ENCODE measurements around the gene DDX41. TPM values are rescaled to one million over a fixed set of nuclear protein-coding genes. Genes with fewer than 3 reads are reported as not detected.

Gene DDX41
- total and polyA plus RNA-seq, 2 donors (not counting 3 experiments of a cell fraction or from before 2014, with no cell fraction given): 103 to 118 TPM

DNA sequence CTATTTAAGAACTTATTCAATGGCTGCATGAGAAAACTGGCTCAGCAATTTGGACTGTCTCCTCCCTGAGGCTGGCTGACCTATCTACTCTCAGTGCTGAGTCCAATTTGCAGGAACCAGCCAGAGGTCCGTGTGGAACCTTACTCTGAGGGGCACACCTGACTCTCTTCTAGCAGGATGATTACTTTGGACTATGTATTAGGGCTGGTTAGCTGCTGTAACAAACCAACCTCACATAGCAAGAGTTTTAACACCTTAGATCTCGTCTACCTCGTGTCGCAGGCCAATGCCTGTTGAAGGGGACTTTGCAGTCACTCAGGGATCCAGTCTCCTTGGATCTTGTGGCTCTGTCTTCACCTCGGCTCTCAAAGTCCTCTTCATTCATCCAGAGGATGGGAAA, 41.0 kb upstream of the DDX41 start:
- TF ChIP-seq FOS (IDR thresholded peaks at IDR 0.05; ENCODE audit: borderline replicate concordance, insufficient read depth, low read length) (no peak), EZH2 (IDR thresholded peaks at IDR 0.05; ENCODE audit: borderline replicate concordance, low read depth, low read length, severe bottlenecking) (no peak), POLR2AphosphoS5 (IDR thresholded peaks at IDR 0.05; ENCODE audit: insufficient read depth, low read depth, low read length) (no peak), GATA2 (IDR thresholded peaks at IDR 0.05; ENCODE audit: insufficient read depth, insufficient read length, low read depth, low read length) (no peak), POLR2A (IDR thresholded peaks at IDR 0.05; ENCODE audit: low read depth, low read length) (no peak), MYC (IDR thresholded peaks at IDR 0.05; ENCODE audit: low read depth, low read length) (no peak), JUN (IDR thresholded peaks at IDR 0.05; ENCODE audit: borderline replicate concordance, insufficient read depth, insufficient read length, low read depth) (no peak)
- TF ChIP-seq, protein P1, sequence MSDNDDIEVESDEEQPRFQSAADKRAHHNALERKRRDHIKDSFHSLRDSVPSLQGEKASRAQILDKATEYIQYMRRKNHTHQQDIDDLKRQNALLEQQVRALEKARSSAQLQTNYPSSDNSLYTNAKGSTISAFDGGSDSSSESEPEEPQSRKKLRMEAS (IDR thresholded peaks at IDR 0.05; ENCODE audit: insufficient read depth, insufficient read length): no peak
- TF ChIP-seq, protein P2, sequence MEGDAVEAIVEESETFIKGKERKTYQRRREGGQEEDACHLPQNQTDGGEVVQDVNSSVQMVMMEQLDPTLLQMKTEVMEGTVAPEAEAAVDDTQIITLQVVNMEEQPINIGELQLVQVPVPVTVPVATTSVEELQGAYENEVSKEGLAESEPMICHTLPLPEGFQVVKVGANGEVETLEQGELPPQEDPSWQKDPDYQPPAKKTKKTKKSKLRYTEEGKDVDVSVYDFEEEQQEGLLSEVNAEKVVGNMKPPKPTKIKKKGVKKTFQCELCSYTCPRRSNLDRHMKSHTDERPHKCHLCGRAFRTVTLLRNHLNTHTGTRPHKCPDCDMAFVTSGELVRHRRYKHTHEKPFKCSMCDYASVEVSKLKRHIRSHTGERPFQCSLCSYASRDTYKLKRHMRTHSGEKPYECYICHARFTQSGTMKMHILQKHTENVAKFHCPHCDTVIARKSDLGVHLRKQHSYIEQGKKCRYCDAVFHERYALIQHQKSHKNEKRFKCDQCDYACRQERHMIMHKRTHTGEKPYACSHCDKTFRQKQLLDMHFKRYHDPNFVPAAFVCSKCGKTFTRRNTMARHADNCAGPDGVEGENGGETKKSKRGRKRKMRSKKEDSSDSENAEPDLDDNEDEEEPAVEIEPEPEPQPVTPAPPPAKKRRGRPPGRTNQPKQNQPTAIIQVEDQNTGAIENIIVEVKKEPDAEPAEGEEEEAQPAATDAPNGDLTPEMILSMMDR (IDR thresholded peaks at IDR 0.05; ENCODE audit: extremely low read depth in 1 of 2, insufficient read depth in 1 of 2, low read depth in 1 of 2, low read length in 2 of 2): no peak
- ChIA-PET POLR2A (no interaction called here), CTCF (interaction anchor here (1.0 kb wide), 2 partner anchors 11 to 49 kb away, joined by 3 to 4 read pairs; no protein-coding TSS in a partner anchor)
- Histone ChIP-seq H4K20me1 (replicated peaks; ENCODE audit: control insufficient read depth, extremely low read depth, insufficient read depth, low read length) (no peaks in the 10 kb centered on the region), H3K9ac (replicated peaks; ENCODE audit: extremely low read depth, insufficient read depth, low read length) (no peak overlapping the region), H3K79me2 (ENCODE audit: control insufficient read depth, insufficient read depth, low read length) (peaks cover 12% of the 10 kb centered on the region), H3K27me3 (ENCODE audit: control insufficient read depth in 2 of 2, insufficient read depth in 2 of 2, low read length in 2 of 2) (peaks cover 0 to 5% of the 10 kb centered on the region in 2 experiments), H3K4me3 (replicated peaks in 1 of 3; ENCODE audit: insufficient read depth in 1 of 3, low read depth in 1 of 3, low read length in 3 of 3) (no peak overlapping the region), H2AFZ (ENCODE audit: low read depth, low read length) (no peak overlapping the region), H3K9me3 (replicated peaks; ENCODE audit: control insufficient read depth, insufficient read depth, low read length) (no peaks in the 10 kb centered on the region), H3K9me1 (replicated peaks; ENCODE audit: control insufficient read depth, extremely low read depth, insufficient read depth, low read length) (no peaks in the 10 kb centered on the region), H3K4me2 (ENCODE audit: insufficient read depth, low read length) (no peak overlapping the region), H3K4me1 (ENCODE audit: control insufficient read depth, extremely low read depth, insufficient read depth, low read length) (peaks cover 7% of the 10 kb centered on the region), H3K27ac (ENCODE audit: insufficient read depth, low read depth, low read length) (no peak overlapping the region), H3K36me3 (ENCODE audit: control insufficient read depth in 2 of 2, extremely low read depth in 1 of 2, insufficient read depth in 2 of 2, low read length in 2 of 2) (no peaks in the 10 kb centered on the region)
- dilution Hi-C loops (cut with MboI; ENCODE audit: extremely low pct_ligation_motif_present, low sequenced_read_pairs) (no loop called here), intact Hi-C loops (cut with micrococcal nuclease) (no loop called here)
- no peak for FAIRE-seq
- no peak for DNase-seq (ENCODE audit: low read depth, low spot score)
- no TSS peak for BruUV-seq (replicated peaks)

Data from endothelial cell of umbilical vein (primary cell).